NCI-H526 treated with DMSO at 0.1 percent for 48 hours (cell line): ENCODE data around the gene ONECUT3.
"Not testable (repeated sequence)": the region's sequence is repeated elsewhere in the genome, so short reads cannot be mapped to it uniquely, and the experiment has no call there.

ENCODE experiments used
- DNase-seq: peaks from one replicate; lab custom pipeline; 2025; lab: John Stamatoyannopoulos, UW

The ONECUT3 gene

GRCh38 chr19:1794424-1795172 lies 41.3 kb downstream of the ONECUT3 start:
- DNase-seq, result no peak

- no peak for DNase-seq
Measured at GRCh38 chr19:1796395-1797142, 43.3 kb downstream of the ONECUT3 start.

- DNase-seq, result not testable (repeated sequence)
Measured at GRCh38 chr19:1797313-1797712, 44.0 kb downstream of the ONECUT3 start.

GRCh38 chr19:1799695-1800342 lies 46.5 kb downstream of the ONECUT3 start:
- no peak for DNase-seq

GRCh38 chr19:1804858-1805257 lies 51.6 kb downstream of the ONECUT3 start:
- no peak for DNase-seq

GRCh38 chr19:1805401-1806183 lies 52.3 kb downstream of the ONECUT3 start:
- DNase-seq, result no peak

GRCh38 chr19:1806184-1807029 lies 53.1 kb downstream of the ONECUT3 start:
- DNase-seq, result no peak

- DNase-seq, result no peak
Measured at GRCh38 chr19:1807030-1807694, 53.9 kb downstream of the ONECUT3 start.

- DNase-seq, result no peak
Measured at GRCh38 chr19:1807695-1808394, 54.5 kb downstream of the ONECUT3 start.

GRCh38 chr19:1808395-1808731 lies 55.1 kb downstream of the ONECUT3 start:
- no peak for DNase-seq

- DNase-seq, result no peak
Measured at GRCh38 chr19:1809678-1810077, 56.4 kb downstream of the ONECUT3 start.

- DNase-seq, result no peak
Measured at GRCh38 chr19:1810439-1811160, 57.3 kb downstream of the ONECUT3 start.

- DNase-seq, result no peak
Measured at GRCh38 chr19:1811472-1811894, 58.2 kb downstream of the ONECUT3 start.

GRCh38 chr19:1811942-1812425 lies 58.7 kb downstream of the ONECUT3 start, which contains the start of gene ATP8B3:
ATP8B3 (minus strand) TSS chr19:1812276; CDS start chr19:1811736, 540 bp downstream.
- no peak for DNase-seq

- peak; percentile 70 for DNase-seq
Measured at GRCh38 chr19:1812426-1813191, 59.3 kb downstream of the ONECUT3 start.

GRCh38 chr19:1813192-1814182 lies 60.2 kb downstream of the ONECUT3 start:
- no peak for DNase-seq

GRCh38 chr19:1814391-1814790 lies 61.1 kb downstream of the ONECUT3 start:
- DNase-seq, result no peak
